ENCODE data around the gene IFIH1. TPM values are rescaled to one million over a fixed set of nuclear protein-coding genes. Genes with fewer than 3 reads are reported as not detected.

IFIH1 gene
- total RNA-seq, 1 donor from 2014 or later = 10.4 TPM

GRCh38 chr2:162298669-162299335 lies 19.7 kb downstream of the IFIH1 start:
- no peaks in the 10 kb centered on the region for H3K4me1 Mint-ChIP-seq (ENCODE audit: unreplicated experiment)
- H3K36me3 Mint-ChIP-seq = no peaks in the 10 kb centered on the region

GRCh38 chr2:162297925-162298552 lies 20.4 kb downstream of the IFIH1 start:
- Mint-ChIP-seq H3K27ac (no peak overlapping the region), H3K36me3 (no peaks in the 10 kb centered on the region), H3K27me3 (no peaks in the 10 kb centered on the region), H3K9me3 (no peaks in the 10 kb centered on the region), H3K4me1 (ENCODE audit: unreplicated experiment) (no peaks in the 10 kb centered on the region), H3K4me3 (no peak overlapping the region)
- TF ChIP-seq CTCF (conservative IDR thresholded peaks at IDR 0.05) = peak; percentile 93
- DNase-seq (ENCODE audit: extremely low spot score, unreplicated experiment) = no peak

More at GRCh38 chr2:162298669-162299335, 19.7 kb downstream of the IFIH1 start:
- no peaks in the 10 kb centered on the region for H3K27me3 Mint-ChIP-seq
- no peak overlapping the region for H3K4me3 Mint-ChIP-seq
- no peak for TF ChIP-seq CTCF (conservative IDR thresholded peaks at IDR 0.05)
- no peaks in the 10 kb centered on the region for H3K9me3 Mint-ChIP-seq
- no peak for DNase-seq (ENCODE audit: extremely low spot score, unreplicated experiment)
- H3K27ac Mint-ChIP-seq = no peak overlapping the region

- Mint-ChIP-seq H3K36me3 (no peaks in the 10 kb centered on the region), H3K27me3 (no peaks in the 10 kb centered on the region), H3K27ac (no peak overlapping the region), H3K4me1 (ENCODE audit: unreplicated experiment) (no peaks in the 10 kb centered on the region), H3K9me3 (no peaks in the 10 kb centered on the region), H3K4me3 (no peak overlapping the region)
- no peak for TF ChIP-seq CTCF (conservative IDR thresholded peaks at IDR 0.05)
- DNase-seq (ENCODE audit: extremely low spot score, unreplicated experiment) = no peak
These were observed 23.5 kb downstream of the IFIH1 start for GRCh38 chr2:162295009-162295408.

- no peak for DNase-seq (ENCODE audit: extremely low spot score, unreplicated experiment)
- no peak for TF ChIP-seq CTCF (conservative IDR thresholded peaks at IDR 0.05)
- Mint-ChIP-seq H3K4me1 (ENCODE audit: unreplicated experiment) (no peaks in the 10 kb centered on the region), H3K36me3 (no peaks in the 10 kb centered on the region), H3K27me3 (no peaks in the 10 kb centered on the region), H3K27ac (no peak overlapping the region), H3K4me3 (no peak overlapping the region), H3K9me3 (no peaks in the 10 kb centered on the region)
These were observed 25.2 kb downstream of the IFIH1 start for GRCh38 chr2:162293122-162293786.

- DNase-seq (ENCODE audit: extremely low spot score, unreplicated experiment) = no peak
- H3K27ac Mint-ChIP-seq = no peak overlapping the region
- no peaks in the 10 kb centered on the region for H3K27me3 Mint-ChIP-seq
- no peak for TF ChIP-seq CTCF (conservative IDR thresholded peaks at IDR 0.05)
- no peaks in the 10 kb centered on the region for H3K9me3 Mint-ChIP-seq
- H3K36me3 Mint-ChIP-seq = no peaks in the 10 kb centered on the region
- no peaks in the 10 kb centered on the region for H3K4me1 Mint-ChIP-seq (ENCODE audit: unreplicated experiment)
- H3K4me3 Mint-ChIP-seq = no peak overlapping the region
These were observed 26.7 kb downstream of the IFIH1 start for GRCh38 chr2:162291748-162292147.

All from type B pancreatic cell (in vitro differentiated cells).